Hair follicle dermal papilla cell (primary cell): Measurements from ENCODE around the gene ARHGEF9. TPM values are rescaled to one million over a fixed set of nuclear protein-coding genes. Genes with fewer than 3 reads are reported as not detected.

Experiments
- small RNA-seq: library from RNA; depleted of rRNA; stranded (forward); fragments of <200 nt; gene quantifications from one replicate; pipeline ENCODE3, GENCODE V24; 2012
- total RNA-seq: library from RNA; depleted of rRNA; stranded (reverse); fragments of >200 nt; gene quantifications from 2 replicates; pipeline ENCODE4 v1.2.3, GENCODE V29; 2012

Gene ARHGEF9
- total RNA-seq, result 19.3 and 20.5 TPM in 2 replicates

DNA sequence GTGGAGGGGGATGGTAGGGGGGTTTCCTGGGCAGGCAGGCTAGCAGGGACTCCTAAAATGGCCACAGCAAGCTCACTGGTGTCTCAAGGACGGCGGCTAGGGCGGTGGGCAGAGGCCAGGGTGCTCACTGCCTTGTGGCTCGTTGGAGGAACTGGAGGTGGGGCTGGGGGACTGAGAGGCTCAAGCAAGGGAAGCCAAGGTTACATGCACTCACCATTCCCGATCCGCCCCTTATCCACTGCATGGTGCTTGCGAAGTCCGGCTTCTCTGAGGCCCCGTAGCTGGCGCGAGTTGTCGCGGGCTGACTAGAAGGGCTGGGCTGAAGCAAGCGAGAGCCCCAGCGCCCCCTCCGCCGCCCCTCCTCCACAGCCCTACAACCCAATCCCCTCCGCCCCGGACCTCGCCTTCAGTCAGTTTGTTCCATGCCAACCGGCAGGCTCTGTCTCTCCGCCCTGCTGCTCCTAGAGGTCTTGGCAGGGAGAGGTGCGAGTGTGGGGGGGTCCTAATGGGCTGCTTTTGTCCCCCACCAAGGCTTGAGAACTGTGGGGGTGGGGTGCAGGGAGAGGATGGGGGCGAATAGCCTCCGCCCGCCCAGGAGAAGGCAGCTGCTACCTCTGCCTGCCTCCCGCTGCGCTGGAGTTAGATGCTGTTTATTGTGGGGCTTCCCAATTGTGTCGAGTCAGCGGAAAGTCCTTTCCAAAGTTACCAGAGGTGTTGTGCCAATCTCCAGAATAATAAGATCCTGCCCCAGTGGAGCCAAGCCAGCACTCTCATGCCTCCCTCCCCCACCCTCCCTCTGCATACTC, at the start of gene ARHGEF9:
Gene ARHGEF9 (minus strand): TSS at position 313 of the 806 bp plus-strand sequence. CDS start 69 bp downstream, at position 244.

Small RNA genes lying within 50 kb of the gene (small RNA-seq; reads per million reads assigned to genes)
- gene MIR1468, result 2.6 reads per million, percentile 57 among the genes with 10 or more reads in this experiment
